ENCODE results near the gene ZBTB16. TPM values are rescaled to one million over a fixed set of nuclear protein-coding genes. Genes with fewer than 3 reads are reported as not detected.

The ZBTB16 gene
- total RNA-seq, 2 donors from 2014 or later: 3.3 to 4.0 TPM

- Mint-ChIP-seq H3K27me3 (ENCODE audit: low read depth) (no peaks in the 10 kb centered on the region), H3K36me3 (ENCODE audit: insufficient read depth in 2 of 2) (no peaks in the 10 kb centered on the region), H3K4me1 (ENCODE audit: low read depth) (no peaks in the 10 kb centered on the region), H3K4me3 (no peak overlapping the region), H3K27ac (no peak overlapping the region), H3K9me3 (no peaks in the 10 kb centered on the region)
- ATAC-seq (replicated peaks in 1 of 2): no peak
- DNase-seq: no peak
These were observed 177.3 kb downstream of the ZBTB16 start for GRCh38 chr11:114236829-114237228.

GRCh38 chr11:114237321-114238280 is 178.1 kb downstream of the ZBTB16 start:
- no peak overlapping the region for H3K4me3 Mint-ChIP-seq
- no peaks in the 10 kb centered on the region for H3K9me3 Mint-ChIP-seq
- H3K27me3 Mint-ChIP-seq (ENCODE audit: low read depth): no peaks in the 10 kb centered on the region
- DNase-seq: no peak
- ATAC-seq (replicated peaks in 1 of 2): no peak
- H3K4me1 Mint-ChIP-seq (ENCODE audit: low read depth): no peaks in the 10 kb centered on the region
- H3K27ac Mint-ChIP-seq: no peak overlapping the region
- no peaks in the 10 kb centered on the region for H3K36me3 Mint-ChIP-seq (ENCODE audit: insufficient read depth in 2 of 2)

GRCh38 chr11:114239753-114240161 is 180.2 kb downstream of the ZBTB16 start:
- H3K4me3 Mint-ChIP-seq: no peak overlapping the region
- H3K36me3 Mint-ChIP-seq (ENCODE audit: insufficient read depth in 2 of 2): no peaks in the 10 kb centered on the region
- no peaks in the 10 kb centered on the region for H3K27me3 Mint-ChIP-seq (ENCODE audit: low read depth)
- H3K4me1 Mint-ChIP-seq (ENCODE audit: low read depth): no peaks in the 10 kb centered on the region
- H3K9me3 Mint-ChIP-seq: no peaks in the 10 kb centered on the region
- no peak for DNase-seq
- no peak for ATAC-seq (replicated peaks in 1 of 2)
- H3K27ac Mint-ChIP-seq: no peak overlapping the region

GRCh38 chr11:114242032-114242431 is 182.5 kb downstream of the ZBTB16 start:
- DNase-seq: no peak
- H3K27ac Mint-ChIP-seq: no peak overlapping the region
- H3K27me3 Mint-ChIP-seq (ENCODE audit: low read depth): no peaks in the 10 kb centered on the region
- no peaks in the 10 kb centered on the region for H3K9me3 Mint-ChIP-seq
- H3K4me1 Mint-ChIP-seq (ENCODE audit: low read depth): no peaks in the 10 kb centered on the region
- no peaks in the 10 kb centered on the region for H3K36me3 Mint-ChIP-seq (ENCODE audit: insufficient read depth in 2 of 2)
- no peak overlapping the region for H3K4me3 Mint-ChIP-seq
- no peak for ATAC-seq (replicated peaks in 1 of 2)

- no peak for DNase-seq
- H3K27me3 Mint-ChIP-seq (ENCODE audit: low read depth): no peaks in the 10 kb centered on the region
These were observed 184.2 kb downstream of the ZBTB16 start for GRCh38 chr11:114243461-114244372.

GRCh38 chr11:114244726-114245394 is 185.3 kb downstream of the ZBTB16 start:
- Mint-ChIP-seq H3K36me3 (ENCODE audit: insufficient read depth in 2 of 2) (no peaks in the 10 kb centered on the region), H3K27me3 (ENCODE audit: low read depth) (no peaks in the 10 kb centered on the region), H3K9me3 (no peaks in the 10 kb centered on the region), H3K27ac (no peak overlapping the region), H3K4me3 (no peak overlapping the region), H3K4me1 (ENCODE audit: low read depth) (no peaks in the 10 kb centered on the region)
- ATAC-seq (replicated peaks in 1 of 2) (no peak), DNase-seq (no peak)

More at GRCh38 chr11:114243461-114244372, 184.2 kb downstream of the ZBTB16 start:
- Mint-ChIP-seq H3K4me1 (ENCODE audit: low read depth) (no peaks in the 10 kb centered on the region), H3K9me3 (no peaks in the 10 kb centered on the region), H3K4me3 (no peak overlapping the region), H3K36me3 (ENCODE audit: insufficient read depth in 2 of 2) (no peaks in the 10 kb centered on the region), H3K27ac (no peak overlapping the region)
- no peak for ATAC-seq (replicated peaks in 1 of 2)

GRCh38 chr11:114246321-114247069 is 187.0 kb downstream of the ZBTB16 start:
- no peak overlapping the region for H3K27ac Mint-ChIP-seq
- H3K36me3 Mint-ChIP-seq (ENCODE audit: insufficient read depth in 2 of 2): no peaks in the 10 kb centered on the region
- no peak overlapping the region for H3K4me3 Mint-ChIP-seq
- no peaks in the 10 kb centered on the region for H3K9me3 Mint-ChIP-seq
- H3K4me1 Mint-ChIP-seq (ENCODE audit: low read depth): no peaks in the 10 kb centered on the region
- DNase-seq (no peak), ATAC-seq (replicated peaks in 1 of 2) (no peak)
- no peaks in the 10 kb centered on the region for H3K27me3 Mint-ChIP-seq (ENCODE audit: low read depth)

- no peak overlapping the region for H3K4me3 Mint-ChIP-seq
- no peak for DNase-seq
- no peaks in the 10 kb centered on the region for H3K4me1 Mint-ChIP-seq (ENCODE audit: low read depth)
- ATAC-seq (replicated peaks in 1 of 2): no peak
- H3K9me3 Mint-ChIP-seq: no peaks in the 10 kb centered on the region
- no peaks in the 10 kb centered on the region for H3K36me3 Mint-ChIP-seq (ENCODE audit: insufficient read depth in 2 of 2)
- no peaks in the 10 kb centered on the region for H3K27me3 Mint-ChIP-seq (ENCODE audit: low read depth)
- no peak overlapping the region for H3K27ac Mint-ChIP-seq
These were observed 187.7 kb downstream of the ZBTB16 start for GRCh38 chr11:114247070-114247789.

- Mint-ChIP-seq H3K27me3 (ENCODE audit: low read depth) (no peaks in the 10 kb centered on the region), H3K27ac (no peak overlapping the region), H3K9me3 (no peaks in the 10 kb centered on the region), H3K4me3 (no peak overlapping the region), H3K4me1 (ENCODE audit: low read depth) (no peaks in the 10 kb centered on the region), H3K36me3 (ENCODE audit: insufficient read depth in 2 of 2) (no peaks in the 10 kb centered on the region)
- no peak for ATAC-seq (replicated peaks in 1 of 2)
- DNase-seq: no peak
These were observed 190.7 kb downstream of the ZBTB16 start for GRCh38 chr11:114250180-114250579.

- H3K4me3 Mint-ChIP-seq: no peak overlapping the region
- ATAC-seq (replicated peaks in 1 of 2) (no peak), DNase-seq (no peak)
- H3K36me3 Mint-ChIP-seq (ENCODE audit: insufficient read depth in 2 of 2): no peaks in the 10 kb centered on the region
- H3K27ac Mint-ChIP-seq: no peak overlapping the region
- no peaks in the 10 kb centered on the region for H3K9me3 Mint-ChIP-seq
- no peaks in the 10 kb centered on the region for H3K4me1 Mint-ChIP-seq (ENCODE audit: low read depth)
- H3K27me3 Mint-ChIP-seq (ENCODE audit: low read depth): no peaks in the 10 kb centered on the region
These were observed 191.7 kb downstream of the ZBTB16 start for GRCh38 chr11:114250993-114251814.

GRCh38 chr11:114251815-114252337 is 192.4 kb downstream of the ZBTB16 start:
- Mint-ChIP-seq H3K36me3 (ENCODE audit: insufficient read depth in 2 of 2) (no peaks in the 10 kb centered on the region), H3K27ac (no peak overlapping the region), H3K9me3 (no peaks in the 10 kb centered on the region), H3K27me3 (ENCODE audit: low read depth) (no peaks in the 10 kb centered on the region), H3K4me3 (no peak overlapping the region), H3K4me1 (ENCODE audit: low read depth) (no peaks in the 10 kb centered on the region)
- ATAC-seq (replicated peaks in 1 of 2) (no peak), DNase-seq (no peak)
